Measurements from ENCODE around the gene ANKRD26. TPM values are rescaled to one million over a fixed set of nuclear protein-coding genes. Genes with fewer than 3 reads are reported as not detected.

The ANKRD26 gene
- total RNA-seq, 1 experiment from 2014 or later = 15.2 TPM

DNA sequence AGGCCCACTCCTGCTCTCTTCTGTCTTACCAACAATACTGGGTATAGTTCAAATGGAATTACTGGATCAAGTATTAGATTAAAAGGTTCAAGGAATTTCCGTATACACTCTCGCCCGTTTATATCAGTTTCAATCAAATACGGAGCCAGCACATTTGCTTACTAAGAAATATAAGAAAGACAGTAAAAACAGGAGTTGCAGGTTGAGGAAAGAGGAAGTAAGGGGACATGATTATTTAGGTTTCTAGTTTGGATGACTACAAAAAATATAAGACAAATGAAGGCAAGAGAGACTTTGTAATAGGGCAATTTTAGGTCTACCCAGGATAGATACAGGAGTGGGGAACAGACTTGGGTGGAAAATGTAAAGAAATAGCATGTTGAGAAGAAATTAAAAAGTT is 129.6 kb downstream of the ANKRD26 start:
- intact Hi-C loops (cut with micrococcal nuclease; ENCODE audit: unreplicated experiment) = no loop called here
- no peaks in the 10 kb centered on the region for H3K9me3 ChIP-seq (ENCODE audit: low read depth, low read length, poor library complexity, severe bottlenecking)
- POLR2A ChIA-PET (ENCODE audit: low non-redundant PET) = no interaction called here
- H3K27ac ChIP-seq (ENCODE audit: low read depth, low read length, poor library complexity, severe bottlenecking) = no peak overlapping the region
- no peak for DNase-seq (ENCODE audit: low spot score)
- TF ChIP-seq EZH2 (IDR thresholded peaks at IDR 0.05; ENCODE audit: borderline replicate concordance, low read depth, low read length, poor library complexity, severe bottlenecking) = no peak
- TF ChIP-seq, protein P1, sequence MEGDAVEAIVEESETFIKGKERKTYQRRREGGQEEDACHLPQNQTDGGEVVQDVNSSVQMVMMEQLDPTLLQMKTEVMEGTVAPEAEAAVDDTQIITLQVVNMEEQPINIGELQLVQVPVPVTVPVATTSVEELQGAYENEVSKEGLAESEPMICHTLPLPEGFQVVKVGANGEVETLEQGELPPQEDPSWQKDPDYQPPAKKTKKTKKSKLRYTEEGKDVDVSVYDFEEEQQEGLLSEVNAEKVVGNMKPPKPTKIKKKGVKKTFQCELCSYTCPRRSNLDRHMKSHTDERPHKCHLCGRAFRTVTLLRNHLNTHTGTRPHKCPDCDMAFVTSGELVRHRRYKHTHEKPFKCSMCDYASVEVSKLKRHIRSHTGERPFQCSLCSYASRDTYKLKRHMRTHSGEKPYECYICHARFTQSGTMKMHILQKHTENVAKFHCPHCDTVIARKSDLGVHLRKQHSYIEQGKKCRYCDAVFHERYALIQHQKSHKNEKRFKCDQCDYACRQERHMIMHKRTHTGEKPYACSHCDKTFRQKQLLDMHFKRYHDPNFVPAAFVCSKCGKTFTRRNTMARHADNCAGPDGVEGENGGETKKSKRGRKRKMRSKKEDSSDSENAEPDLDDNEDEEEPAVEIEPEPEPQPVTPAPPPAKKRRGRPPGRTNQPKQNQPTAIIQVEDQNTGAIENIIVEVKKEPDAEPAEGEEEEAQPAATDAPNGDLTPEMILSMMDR (conservative IDR thresholded peaks at IDR 0.05; ENCODE audit: low read depth, low read length) = no peak
- H3K4me1 ChIP-seq (ENCODE audit: insufficient read depth, low read length, poor library complexity, severe bottlenecking) = no peaks in the 10 kb centered on the region
- H3K4me3 ChIP-seq (ENCODE audit: low read depth, low read length, poor library complexity, severe bottlenecking) = no peak overlapping the region
- H3K27me3 ChIP-seq (replicated peaks; ENCODE audit: insufficient read depth, low read depth, low read length, poor library complexity) = no peaks in the 10 kb centered on the region
- CTCF ChIA-PET = no interaction called here
- BruUV-seq (replicated peaks) = no TSS peak
- H3K36me3 ChIP-seq (ENCODE audit: insufficient read depth, low read length, poor library complexity, severe bottlenecking) = no peaks in the 10 kb centered on the region

- Histone ChIP-seq H3K9me3 (ENCODE audit: low read depth, low read length, poor library complexity, severe bottlenecking) (no peaks in the 10 kb centered on the region), H3K27me3 (replicated peaks; ENCODE audit: insufficient read depth, low read depth, low read length, poor library complexity) (no peaks in the 10 kb centered on the region), H3K4me3 (ENCODE audit: low read depth, low read length, poor library complexity, severe bottlenecking) (no peak overlapping the region), H3K4me1 (ENCODE audit: insufficient read depth, low read length, poor library complexity, severe bottlenecking) (no peaks in the 10 kb centered on the region), H3K36me3 (ENCODE audit: insufficient read depth, low read length, poor library complexity, severe bottlenecking) (no peaks in the 10 kb centered on the region), H3K27ac (ENCODE audit: low read depth, low read length, poor library complexity, severe bottlenecking) (no peak overlapping the region)
- intact Hi-C loops (cut with micrococcal nuclease; ENCODE audit: unreplicated experiment) = no loop called here
- CTCF ChIA-PET = no interaction called here
- BruUV-seq (replicated peaks) = no TSS peak
- DNase-seq (ENCODE audit: low spot score) = no peak
- POLR2A ChIA-PET (ENCODE audit: low non-redundant PET) = no interaction called here
- TF ChIP-seq, protein P1 (conservative IDR thresholded peaks at IDR 0.05; ENCODE audit: low read depth, low read length) = no peak
- TF ChIP-seq EZH2 (IDR thresholded peaks at IDR 0.05; ENCODE audit: borderline replicate concordance, low read depth, low read length, poor library complexity, severe bottlenecking) = no peak
Observed at GRCh38 chr10:26969145-26969926, 131.0 kb downstream of the ANKRD26 start.

DNA sequence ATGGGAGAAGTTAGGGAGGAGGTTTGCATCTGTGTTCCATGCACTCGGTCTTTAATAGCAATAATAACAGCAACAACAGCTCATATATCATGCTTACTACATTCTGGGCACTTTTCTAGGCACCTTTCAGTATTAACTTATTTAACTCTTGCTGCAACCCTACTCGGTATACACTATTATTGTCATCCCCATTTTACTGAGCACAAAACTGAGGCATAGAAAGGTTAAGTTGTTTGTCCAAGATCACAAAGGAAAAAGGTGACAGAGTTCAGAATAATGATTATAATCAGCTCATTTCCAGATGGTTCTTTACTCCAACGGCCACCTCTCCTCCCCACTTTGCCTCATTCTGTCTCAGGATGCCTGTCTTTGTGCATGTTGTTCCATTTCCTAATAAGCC is 137.5 kb downstream of the ANKRD26 start:
- ChIA-PET POLR2A (ENCODE audit: low non-redundant PET) (no interaction called here), CTCF (no interaction called here)
- Histone ChIP-seq H3K27ac (ENCODE audit: low read depth, low read length, poor library complexity, severe bottlenecking) (no peak overlapping the region), H3K4me3 (ENCODE audit: low read depth, low read length, poor library complexity, severe bottlenecking) (no peak overlapping the region), H3K36me3 (ENCODE audit: insufficient read depth, low read length, poor library complexity, severe bottlenecking) (no peaks in the 10 kb centered on the region), H3K27me3 (replicated peaks; ENCODE audit: insufficient read depth, low read depth, low read length, poor library complexity) (no peaks in the 10 kb centered on the region), H3K4me1 (ENCODE audit: insufficient read depth, low read length, poor library complexity, severe bottlenecking) (no peaks in the 10 kb centered on the region), H3K9me3 (ENCODE audit: low read depth, low read length, poor library complexity, severe bottlenecking) (no peaks in the 10 kb centered on the region)
- no peak for DNase-seq (ENCODE audit: low spot score)
- intact Hi-C loops (cut with micrococcal nuclease; ENCODE audit: unreplicated experiment) = no loop called here
- TF ChIP-seq EZH2 (IDR thresholded peaks at IDR 0.05; ENCODE audit: borderline replicate concordance, low read depth, low read length, poor library complexity, severe bottlenecking) = no peak
- TF ChIP-seq, protein P1 (conservative IDR thresholded peaks at IDR 0.05; ENCODE audit: low read depth, low read length) = no peak
- no TSS peak for BruUV-seq (replicated peaks)

Measured in A673 (cell line).